GM18909 (cell line): ENCODE results near the gene RREB1.

Experiments
- ATAC-seq: cut with Tn5 transposase; IDR thresholded peaks from one replicate; pipeline ENCODE4 v1.9.1; 2021; ENCODE audit warnings: mild to moderate bottlenecking; ENCODE audit not compliant: unreplicated experiment, poor library complexity

RREB1 gene

DNA sequence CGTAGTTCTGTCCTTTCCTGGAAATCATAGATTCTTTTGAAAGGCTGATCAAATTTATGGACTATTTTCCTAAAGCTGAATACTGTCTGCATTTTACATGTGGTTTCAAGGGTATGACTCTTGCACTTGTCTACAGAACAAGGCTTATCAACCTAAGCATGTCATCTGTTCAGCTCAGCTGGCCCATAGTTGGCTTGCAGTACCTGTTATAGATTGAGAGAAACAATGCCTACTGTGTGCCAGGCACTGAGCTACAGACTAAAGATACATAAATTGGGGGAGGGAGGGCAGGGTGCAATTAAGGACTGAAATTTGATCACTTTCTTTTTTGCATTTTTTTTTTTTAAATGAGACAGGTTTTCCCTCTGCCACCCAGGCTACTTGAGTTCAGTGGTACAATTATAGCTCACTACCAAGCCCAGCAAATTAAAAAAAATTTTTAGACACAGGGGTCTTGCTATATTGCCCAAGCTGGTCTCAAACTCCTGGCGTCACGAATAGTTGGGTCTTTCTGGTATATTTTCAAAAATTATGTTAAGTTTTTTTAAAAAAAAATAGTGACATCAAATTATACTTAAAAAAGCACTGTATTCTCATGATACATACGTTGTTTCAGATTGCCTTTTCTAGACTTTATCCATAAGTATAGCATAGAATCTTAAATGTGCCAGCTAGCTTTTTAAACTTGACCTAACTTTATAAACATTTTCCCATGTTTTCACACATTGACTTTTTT is 52.2 kb downstream of the RREB1 start:
- no peak for ATAC-seq

DNA sequence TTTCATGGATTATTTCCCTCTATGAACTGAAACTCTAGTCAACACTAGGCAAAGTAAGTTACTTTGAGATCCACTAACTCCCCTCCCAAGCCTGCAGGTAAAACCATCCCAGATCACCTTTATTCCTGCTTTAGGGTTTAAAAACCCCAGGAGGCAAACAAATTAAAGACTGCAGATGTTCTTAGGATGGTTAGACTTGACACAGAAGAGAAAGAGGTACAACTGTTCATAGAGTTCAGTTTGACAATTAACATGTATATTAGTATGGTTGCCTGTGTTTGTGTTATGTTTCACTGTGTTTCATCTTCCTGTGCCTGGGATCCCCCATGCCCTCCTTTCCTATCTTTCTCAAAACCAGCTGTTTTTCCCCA is 53.5 kb downstream of the RREB1 start:
- ATAC-seq = no peak

DNA sequence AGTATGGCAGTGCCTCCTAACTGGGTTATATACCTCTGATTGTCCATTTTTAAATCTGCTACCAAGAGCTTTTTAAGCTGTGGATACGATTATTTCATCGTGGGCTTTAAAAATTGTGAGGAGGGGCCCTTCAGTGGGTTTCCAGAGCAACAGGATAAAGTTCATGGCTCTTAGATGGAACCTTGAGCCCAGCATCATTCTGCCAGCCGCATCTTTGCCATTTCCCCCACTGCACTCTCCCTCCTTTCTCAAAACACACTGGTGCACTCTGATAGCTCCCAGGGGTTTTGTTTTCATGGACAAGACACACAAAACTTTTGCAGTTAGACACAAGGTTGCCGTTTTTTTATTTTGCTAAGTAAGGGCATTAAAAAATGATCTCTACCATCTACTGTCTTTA is 54.1 kb downstream of the RREB1 start:
- ATAC-seq = no peak

DNA sequence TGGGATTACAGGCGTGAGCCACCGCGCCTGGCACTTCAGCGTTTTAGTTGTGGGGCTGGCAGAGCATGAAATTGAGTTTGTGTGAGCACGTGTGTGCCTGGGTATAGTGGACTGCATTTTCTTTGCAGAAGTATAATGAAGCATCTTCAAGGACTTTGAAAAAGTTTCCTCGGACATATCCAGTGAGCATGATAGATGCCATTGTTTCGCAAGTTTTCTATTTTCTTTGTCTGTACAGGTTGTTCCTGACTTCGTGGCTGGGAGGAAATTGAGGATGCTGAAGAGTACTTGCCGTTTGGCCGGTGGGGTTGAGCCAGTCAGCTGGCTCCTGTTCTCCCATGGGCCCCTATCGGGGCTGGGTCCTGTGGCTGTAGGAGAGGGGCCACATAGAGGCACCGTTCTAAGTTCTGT is 55.9 kb downstream of the RREB1 start:
- ATAC-seq = no peak

DNA sequence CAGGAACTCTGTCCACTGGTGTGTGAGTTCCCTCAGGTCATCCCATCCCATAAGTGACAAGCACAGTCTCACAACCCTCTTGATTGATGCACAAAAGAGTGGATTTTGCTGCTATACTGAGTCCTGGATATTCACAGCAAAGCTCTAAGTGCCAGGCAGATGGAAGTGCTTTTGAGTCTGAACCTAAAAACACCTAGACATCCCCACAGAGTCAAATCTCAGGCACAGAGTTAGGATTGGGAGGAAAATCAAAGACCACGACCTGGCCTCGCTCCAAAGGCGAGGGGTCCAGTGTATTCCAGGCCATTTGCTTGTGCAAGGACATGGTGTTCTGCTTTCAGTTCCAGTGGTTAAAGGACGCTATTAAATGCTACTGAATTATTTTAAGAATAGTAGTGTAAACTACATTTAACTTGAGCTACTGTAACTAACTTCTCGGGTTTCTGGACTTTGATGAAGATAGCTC is 56.8 kb downstream of the RREB1 start:
- ATAC-seq = no peak

DNA sequence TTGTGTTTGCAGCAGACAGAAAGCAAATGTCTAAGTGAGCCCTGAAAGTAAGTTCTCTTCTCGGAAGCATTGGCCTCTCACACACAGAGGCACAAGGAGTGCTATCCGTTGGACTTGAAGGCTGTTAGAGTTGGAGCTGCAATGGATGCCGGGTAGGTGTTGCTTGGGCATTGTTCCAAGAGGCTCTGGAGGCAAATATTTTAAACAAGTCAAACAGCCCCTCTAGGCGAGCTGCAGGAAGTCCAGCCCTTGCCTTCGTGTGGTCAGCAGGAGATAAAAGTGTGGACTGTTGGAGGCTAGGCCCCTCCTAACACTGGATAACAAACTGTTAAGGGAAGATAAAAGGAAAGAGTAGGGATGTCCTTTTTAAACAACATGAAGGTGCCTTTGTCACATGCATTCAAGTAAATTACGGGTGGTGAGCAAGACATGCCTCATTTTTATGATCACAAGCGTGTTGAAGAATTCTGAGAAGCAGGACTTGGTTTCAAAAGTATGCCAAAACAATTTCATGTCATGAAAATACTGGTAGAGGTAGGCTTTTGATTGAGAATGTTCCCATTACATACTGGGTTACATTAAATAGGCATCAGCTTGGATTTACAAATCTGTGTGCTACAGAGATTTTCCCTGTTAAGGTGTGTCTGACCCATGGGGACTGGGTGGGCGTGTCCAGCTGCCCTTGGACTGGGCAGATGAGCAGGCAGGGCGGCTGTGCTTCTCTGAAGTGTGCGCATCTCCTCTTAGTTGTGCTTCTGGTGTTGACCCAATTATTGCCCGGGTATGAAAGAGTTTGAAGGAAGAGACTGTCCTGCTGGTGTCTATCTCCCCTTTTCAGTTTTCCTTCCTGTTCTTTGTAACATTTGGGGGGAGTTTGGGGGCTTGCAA is 57.5 kb downstream of the RREB1 start:
- no peak for ATAC-seq

DNA sequence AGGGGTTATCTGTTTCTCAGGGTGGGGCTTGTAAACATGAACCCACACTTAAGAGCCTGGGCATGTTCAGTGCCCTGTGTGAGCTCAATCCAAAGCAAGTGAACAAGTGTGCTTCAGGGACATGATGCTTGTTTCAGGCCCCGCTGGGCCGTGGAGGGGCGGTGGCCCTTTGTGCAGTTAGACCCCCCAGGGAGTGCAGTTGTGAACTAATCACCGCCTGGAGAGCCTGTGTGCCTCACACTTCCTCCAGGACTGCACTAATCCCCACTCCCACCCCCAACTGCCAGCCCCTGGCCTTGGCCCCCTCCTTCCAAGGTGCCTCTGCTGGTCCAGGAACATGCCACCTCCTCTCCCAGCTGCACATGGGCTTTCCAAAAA is 58.1 kb downstream of the RREB1 start:
- ATAC-seq = no peak

DNA sequence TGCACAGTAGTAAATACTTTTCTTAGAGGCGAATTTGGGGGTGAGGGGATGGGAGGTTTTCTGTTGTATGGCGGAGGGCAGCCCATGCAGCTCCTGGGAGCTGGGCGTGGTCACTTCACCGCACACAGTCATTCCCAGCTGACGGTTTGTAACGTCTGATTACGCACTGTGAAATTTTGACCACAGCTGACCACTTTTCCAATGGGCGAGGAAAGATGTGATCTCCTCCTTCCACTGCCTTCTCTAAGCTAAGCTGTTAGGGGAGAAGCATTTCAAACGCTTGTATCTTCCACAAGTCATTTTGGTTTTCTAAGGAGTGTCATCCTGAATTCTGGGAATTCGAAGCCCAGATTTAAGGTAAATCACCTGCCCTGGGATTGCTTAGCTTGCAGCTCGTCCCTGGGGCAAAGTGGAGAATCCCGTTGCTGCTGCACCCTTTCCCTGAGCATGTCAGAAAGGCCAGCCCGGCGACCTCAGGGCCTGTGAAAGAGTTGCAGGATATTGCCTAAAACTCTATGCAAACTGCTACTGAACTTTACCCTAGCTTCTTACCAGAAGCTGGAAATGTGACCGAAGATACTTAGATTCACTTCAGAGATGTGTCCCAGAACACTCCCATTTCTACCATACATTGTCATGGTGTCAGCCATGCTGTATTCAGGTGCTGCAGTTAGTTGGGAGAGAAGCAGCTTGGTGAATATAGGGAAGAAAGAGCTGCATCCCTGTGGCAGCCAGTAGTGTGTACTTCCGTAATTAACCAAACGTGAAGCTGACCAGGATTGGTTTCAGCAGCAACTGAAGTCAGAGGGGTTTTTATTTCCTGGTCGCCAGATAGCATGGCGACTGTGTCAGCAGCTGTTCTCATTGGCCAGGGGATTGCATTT is 58.9 kb downstream of the RREB1 start:
- no peak for ATAC-seq

DNA sequence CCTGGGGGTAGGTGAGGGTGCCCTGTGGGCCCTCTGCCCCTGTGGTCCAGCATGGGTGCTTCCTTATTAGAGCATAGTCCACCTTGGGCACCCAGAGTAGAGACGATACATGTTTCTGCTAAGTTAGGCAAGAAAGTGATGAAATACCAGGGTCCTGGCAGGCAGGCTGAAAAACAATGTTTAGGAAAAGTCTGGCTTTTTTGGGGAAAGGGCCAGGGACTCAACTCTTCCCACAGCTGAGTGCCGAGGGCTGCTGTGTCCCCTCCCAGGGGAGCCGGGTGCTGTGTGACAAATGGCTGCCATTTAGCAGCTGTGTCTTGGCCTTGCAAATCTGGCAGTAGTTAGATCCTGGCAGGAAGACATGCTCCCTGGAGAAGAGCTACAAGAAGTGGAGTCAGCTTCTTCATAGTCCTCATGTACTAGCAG is 61.5 kb downstream of the RREB1 start:
- ATAC-seq = no peak

DNA sequence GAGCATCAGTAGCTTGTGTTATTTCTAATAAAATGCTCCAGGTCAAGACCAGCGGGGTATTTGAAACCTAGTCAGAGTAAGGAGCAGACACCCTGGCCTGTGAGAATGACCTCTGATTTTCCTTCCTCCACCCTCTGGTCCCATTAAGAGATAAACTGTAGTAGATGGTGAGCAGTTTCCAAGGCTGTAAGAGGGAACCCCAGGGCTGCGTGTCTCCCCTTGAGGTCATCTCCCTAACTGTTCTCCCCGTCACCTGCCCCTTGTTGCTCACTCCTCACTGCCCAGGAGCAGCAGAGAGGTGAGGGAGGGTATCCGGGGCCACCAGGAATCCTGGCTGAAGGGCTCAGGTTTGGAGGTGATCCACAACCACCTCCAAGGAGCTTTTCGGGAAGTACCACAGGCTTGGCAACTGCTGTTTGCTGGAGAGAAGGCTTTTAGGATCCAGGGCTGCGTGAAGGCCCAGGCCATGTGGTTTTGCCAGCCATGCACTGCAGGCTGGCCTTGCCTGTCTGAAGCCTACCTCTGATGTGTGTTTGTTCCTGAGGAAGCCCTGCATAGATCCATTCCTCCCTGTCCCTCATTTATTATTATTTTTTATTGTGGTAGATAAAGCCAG is 62.5 kb downstream of the RREB1 start:
- ATAC-seq = no peak

DNA sequence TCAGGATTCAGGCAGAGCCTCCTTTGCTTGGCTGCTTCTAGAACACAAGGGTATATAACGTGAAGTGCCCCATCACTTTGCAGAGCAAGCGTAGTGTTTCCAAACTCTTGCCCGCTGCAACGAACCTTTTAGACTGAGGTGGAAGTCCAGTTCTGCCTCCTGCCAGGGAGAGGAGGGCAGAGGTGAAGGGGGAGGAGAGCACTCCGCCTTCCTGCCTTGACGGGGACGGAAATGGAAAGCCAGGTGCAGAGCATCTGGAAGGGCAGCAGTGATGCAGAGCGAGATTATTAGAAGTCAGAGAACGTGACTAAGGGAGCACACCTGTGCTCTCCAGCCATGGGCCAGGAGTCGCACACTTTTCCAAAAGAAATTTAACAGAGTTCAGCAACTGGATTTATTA is 63.4 kb downstream of the RREB1 start:
- no peak for ATAC-seq

DNA sequence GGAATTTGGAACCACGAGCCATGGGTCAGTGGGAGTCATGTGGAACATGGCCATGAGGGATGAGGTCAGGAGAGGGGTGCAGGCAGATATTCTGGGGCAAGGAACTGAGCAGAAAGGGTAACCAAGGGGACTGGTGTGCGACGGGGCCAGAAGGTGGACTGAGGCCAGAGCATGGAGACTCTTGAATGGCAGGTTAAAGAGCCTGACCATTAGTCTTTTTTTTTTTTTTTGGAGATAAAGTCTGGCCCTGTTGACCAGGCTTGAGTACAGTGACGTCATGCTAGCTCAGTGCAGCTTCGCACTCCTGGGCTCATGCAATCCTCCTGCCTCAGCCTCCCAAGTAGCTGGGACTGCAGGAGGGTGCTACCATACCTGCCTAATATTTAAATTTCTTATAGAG is 64.0 kb downstream of the RREB1 start:
- no peak for ATAC-seq

DNA sequence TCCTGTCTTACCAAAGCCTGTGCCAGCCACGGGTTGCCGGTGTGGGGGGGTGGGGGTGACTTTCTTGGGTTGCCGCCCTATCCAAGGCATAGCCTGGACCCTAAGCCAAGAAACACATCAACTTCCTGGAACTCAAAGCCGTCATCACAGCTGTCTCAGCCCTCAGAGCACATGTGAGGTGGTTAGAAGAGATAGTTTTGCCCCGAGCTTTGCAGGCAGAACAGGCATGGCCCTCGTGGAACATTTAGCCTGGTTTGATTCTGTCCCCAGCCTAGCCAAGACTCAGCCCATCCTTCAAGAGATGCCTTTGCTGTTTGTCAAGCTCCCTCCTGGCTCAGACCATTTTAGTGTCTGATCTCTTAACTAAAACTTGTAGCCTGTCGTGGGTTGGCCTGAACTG is 64.9 kb downstream of the RREB1 start:
- no peak for ATAC-seq

DNA sequence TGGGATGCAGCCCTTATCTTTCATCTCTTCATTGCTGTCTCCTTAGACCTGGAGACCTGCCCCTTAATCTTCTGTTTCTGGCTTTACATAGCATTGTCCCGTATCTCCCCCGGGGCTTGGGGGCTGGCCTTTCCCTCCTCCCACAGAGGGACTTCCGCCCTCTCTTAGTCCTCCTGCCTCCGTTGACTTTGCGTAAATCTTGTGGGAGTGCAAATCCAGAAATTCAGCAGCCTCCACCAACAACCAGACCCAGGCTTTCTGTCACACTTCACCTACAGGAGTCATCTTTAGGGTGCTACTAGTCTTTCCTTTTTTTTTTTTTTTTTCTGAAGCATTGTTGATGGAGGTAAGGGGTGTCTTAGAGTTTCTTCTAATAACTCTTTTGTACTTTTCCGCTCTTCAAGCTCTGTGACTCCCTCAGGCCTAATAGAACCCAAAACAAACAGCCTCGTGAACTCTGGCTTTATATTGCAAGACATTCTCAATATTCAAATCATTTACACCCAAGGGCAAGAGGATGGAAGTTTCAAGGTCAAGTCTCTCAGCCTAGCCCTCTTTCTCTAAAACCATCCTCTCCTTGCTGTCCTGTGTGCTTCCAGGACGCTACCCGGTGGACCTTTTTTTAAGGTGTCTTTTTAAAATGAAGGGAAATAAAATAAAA is 66.2 kb downstream of the RREB1 start:
- ATAC-seq = no peak

DNA sequence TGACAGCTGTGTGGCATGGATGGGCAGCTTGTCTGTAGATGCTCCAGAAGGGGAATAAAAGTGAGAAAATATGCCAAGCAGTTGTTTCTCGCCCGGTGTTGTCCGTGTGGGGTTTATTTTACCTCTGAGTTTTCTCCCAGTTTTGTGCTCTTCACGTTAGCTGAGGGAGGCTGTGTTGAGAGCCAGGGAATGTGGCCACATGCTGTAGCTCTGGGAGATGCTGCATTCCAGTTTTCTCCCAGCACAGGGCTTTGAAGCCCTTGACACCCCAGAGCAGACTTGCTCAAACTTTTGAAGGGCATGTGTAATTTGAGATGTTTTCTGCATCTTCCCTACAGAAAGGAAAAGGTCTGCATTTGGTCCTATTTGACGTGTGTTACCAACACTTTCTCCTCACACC is 67.7 kb downstream of the RREB1 start:
- ATAC-seq = no peak

DNA sequence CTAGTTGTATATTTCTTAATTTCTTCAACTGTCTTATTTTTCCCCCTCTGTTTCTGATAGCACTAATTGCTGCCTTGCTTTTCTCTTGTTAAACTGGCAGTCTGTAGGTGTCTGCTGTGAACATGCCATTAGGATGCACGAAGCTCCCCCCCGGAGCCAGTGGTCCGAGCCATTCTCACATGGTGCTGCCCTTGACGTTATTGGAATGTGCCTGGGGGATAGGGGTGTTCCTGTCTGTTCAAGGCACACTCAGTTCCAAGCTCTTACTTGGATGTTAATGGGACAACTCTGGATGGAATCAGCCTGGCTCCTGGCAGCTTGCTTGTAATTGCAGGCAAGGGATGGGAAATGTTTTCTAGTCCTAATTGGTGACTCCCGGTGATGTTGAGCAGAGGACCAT is 68.4 kb downstream of the RREB1 start:
- no peak for ATAC-seq

DNA sequence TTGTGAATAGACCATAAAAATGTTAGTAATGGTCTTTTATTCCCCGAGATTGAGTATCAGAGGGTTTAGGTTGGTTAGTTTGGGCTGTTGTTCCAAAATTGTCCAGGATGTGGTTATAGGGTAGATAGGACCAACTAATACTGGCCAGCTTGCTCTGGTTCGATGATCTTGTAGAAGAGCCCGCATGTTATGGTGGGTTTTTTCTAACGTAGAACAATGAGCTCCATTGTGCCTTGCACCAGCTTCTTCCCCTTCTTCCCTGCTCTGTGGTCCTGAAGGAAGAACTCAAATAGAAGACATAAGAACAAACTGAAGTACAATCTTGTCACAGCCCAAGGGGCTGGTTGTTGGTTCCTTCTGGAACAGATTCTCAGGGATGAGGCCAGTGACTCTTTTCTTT is 70.5 kb downstream of the RREB1 start:
- ATAC-seq = no peak

DNA sequence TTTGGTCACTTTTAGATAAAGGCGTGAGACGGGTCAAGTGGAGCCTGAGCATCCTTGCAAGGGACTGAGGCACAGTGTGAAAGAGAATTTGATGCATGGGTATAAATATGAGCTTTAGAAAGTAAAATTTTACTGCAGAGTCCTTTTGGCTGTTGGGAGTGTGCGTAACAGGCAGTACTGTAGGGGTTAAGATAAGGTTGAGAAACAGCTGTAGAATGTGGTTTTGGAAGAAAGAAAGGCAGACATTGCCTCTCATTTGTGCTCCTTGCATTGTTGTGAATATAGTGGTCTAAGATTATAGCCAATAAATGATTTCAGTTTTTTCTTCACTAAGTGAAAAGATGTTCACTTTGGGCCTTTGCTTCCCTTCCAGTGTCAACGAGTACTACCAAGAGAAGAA is 73.0 kb downstream of the RREB1 start:
- no peak for ATAC-seq

DNA sequence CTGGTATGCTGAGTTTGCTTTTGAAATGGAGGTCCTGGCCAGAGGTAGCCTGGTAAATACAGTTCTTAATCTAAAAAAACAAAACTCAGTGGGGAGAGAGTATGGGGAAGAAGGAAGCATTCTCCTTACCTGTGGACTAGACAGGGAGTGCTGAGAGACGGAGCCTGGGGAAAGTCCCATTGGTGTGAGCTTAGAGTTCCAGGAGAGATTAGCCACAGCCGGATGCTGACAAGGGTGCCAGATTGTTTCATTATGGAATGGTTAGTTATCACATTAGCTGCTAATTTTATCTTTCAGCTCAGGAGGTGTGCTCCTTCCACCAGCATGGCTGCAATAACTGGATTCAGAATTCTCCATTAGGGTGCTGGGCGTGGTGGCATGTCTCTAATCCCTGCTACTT is 75.9 kb downstream of the RREB1 start:
- no peak for ATAC-seq

DNA sequence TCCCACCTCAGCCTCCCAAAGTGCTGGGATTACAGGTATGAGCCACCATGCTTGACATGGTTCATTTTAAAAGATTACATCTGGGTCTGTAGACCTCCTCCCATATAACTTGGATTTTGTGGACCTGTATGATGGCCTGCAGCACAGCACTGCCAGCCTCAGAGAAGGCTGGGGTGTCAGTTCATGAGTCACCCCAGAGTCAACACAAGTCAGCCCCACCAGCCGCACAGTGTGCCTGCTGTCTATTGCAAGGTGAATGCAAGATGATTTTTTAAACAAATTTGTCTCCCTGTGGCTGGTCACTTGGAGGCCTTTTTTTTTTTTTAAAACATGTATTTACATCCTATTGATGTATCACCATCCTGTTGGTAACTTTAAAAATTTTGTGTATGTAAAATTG is 76.7 kb downstream of the RREB1 start:
- ATAC-seq = no peak
